ENCODE data around the gene GFRA4. TPM values are rescaled to one million over a fixed set of nuclear protein-coding genes. Genes with fewer than 3 reads are reported as not detected.

The GFRA4 gene
- total RNA-seq, 1 experiment from 2014 or later: not detected

DNA sequence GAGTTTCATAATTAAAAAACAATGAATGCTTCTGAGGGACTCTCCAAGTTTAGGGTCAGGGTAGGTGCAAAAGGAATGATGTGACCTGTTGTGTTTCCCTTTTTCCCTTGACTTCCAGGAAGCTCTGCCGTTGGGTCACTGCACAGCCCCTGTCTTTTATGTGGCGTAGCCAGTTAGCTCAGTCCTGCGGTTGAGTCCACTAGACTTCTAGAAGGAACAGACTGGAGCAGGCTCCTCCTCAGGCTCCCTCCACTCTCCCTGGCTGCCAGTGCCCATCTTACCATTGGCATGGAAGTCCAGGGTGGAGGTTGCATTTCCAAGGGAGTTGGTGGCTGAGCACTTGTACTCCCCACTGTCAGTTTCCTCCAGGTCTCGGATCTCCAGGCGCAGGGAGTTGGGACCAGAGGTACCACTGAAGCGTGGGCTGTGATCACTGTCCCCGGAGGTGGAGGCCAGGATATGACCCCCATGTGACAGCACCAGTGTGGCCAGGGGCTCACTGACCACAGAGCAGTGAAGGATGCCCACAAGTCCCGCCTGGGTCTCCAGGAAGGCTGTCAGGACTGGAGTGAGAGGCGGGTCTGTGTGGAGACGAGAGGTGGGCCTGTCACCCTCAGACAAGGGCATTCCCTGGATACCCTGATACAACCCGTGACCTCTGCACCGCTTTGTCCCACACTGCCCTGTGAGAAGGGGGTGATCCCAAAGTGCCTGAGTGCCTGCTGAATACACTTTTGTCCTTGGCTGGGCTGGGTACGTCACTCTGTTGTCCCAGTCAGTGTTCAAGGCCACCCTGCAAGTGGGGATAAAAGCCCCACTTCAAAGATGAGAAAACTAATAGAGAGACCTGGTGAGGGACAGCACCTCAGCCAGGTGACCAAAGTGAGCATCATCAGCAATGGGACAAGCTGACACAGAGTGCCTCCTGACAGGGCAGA is 38.1 kb upstream of the GFRA4 start:
- Histone ChIP-seq H3K9me3 (ENCODE audit: low read length) (no peaks in the 10 kb centered on the region), H2AFZ (ENCODE audit: low read length) (no peak overlapping the region), H3K79me2 (ENCODE audit: low read length) (no peaks in the 10 kb centered on the region), H3K27ac (ENCODE audit: low read length) (no peak overlapping the region), H3K9ac (ENCODE audit: low read length) (no peak overlapping the region), H3K27me3 (ENCODE audit: low read length) (no peaks in the 10 kb centered on the region), H3F3A (ENCODE audit: low read length, unreplicated experiment) (no peaks in the 10 kb centered on the region), H3K36me3 (ENCODE audit: low read depth, low read length) (no peaks in the 10 kb centered on the region), H3K4me3 (ENCODE audit: low read length) (no peak overlapping the region), H3K4me1 (ENCODE audit: insufficient read depth, low read length) (no peaks in the 10 kb centered on the region), H4K20me1 (ENCODE audit: low read length) (no peaks in the 10 kb centered on the region), H3K4me2 (ENCODE audit: low read length) (no peak overlapping the region), H3K9me2 (replicated peaks; ENCODE audit: low read length) (no peaks in the 10 kb centered on the region)
- CTCF ChIA-PET: no interaction called here
- ATAC-seq: no peak
- no TSS peak for BruUV-seq (replicated peaks)
- POLR2A ChIA-PET (ENCODE audit: unreplicated experiment): no interaction called here
- DNase-seq: no peak
- TF ChIP-seq, protein P1, sequence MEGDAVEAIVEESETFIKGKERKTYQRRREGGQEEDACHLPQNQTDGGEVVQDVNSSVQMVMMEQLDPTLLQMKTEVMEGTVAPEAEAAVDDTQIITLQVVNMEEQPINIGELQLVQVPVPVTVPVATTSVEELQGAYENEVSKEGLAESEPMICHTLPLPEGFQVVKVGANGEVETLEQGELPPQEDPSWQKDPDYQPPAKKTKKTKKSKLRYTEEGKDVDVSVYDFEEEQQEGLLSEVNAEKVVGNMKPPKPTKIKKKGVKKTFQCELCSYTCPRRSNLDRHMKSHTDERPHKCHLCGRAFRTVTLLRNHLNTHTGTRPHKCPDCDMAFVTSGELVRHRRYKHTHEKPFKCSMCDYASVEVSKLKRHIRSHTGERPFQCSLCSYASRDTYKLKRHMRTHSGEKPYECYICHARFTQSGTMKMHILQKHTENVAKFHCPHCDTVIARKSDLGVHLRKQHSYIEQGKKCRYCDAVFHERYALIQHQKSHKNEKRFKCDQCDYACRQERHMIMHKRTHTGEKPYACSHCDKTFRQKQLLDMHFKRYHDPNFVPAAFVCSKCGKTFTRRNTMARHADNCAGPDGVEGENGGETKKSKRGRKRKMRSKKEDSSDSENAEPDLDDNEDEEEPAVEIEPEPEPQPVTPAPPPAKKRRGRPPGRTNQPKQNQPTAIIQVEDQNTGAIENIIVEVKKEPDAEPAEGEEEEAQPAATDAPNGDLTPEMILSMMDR (conservative IDR thresholded peaks at IDR 0.05; ENCODE audit: low read depth, low read length): no peak
- TF ChIP-seq EZH2 (IDR thresholded peaks at IDR 0.05; ENCODE audit: low read length, unreplicated experiment): no peak
- no peak for TF ChIP-seq EZH2phosphoT487 (IDR thresholded peaks at IDR 0.05; ENCODE audit: borderline replicate concordance, low read length)
- intact Hi-C loops (cut with micrococcal nuclease): no loop called here

DNA sequence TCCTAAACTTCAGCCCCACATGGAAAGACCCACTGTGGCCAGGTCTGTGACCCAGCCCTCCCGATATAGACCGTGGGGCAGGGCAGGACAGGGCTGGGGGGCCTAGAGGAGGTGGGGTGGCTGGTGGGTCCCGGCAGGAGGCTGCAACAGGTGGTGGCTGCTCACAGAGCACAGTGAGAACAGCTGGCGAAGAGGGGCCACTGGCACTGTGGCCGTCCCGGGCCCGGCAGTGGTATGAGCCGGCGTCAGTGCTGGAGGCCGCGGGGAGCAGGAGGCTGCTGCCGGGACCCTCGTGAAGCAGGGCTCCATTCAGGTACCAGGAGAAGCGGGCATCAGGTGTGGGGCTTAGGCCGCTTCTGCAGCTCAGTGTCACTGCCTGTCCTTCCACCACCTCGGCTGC is 35.8 kb upstream of the GFRA4 start:
- CTCF ChIA-PET: interaction anchor here (2.1 kb wide), 1 partner anchor 12 kb away, joined by 12 read pairs; no protein-coding TSS in a partner anchor
- Histone ChIP-seq H3K4me2 (ENCODE audit: low read length) (no peak overlapping the region), H3K36me3 (ENCODE audit: low read depth, low read length) (no peaks in the 10 kb centered on the region), H3K27ac (ENCODE audit: low read length) (no peak overlapping the region), H3K79me2 (ENCODE audit: low read length) (no peaks in the 10 kb centered on the region), H3K4me1 (ENCODE audit: insufficient read depth, low read length) (no peaks in the 10 kb centered on the region), H3K27me3 (ENCODE audit: low read length) (no peaks in the 10 kb centered on the region), H3K4me3 (ENCODE audit: low read length) (no peak overlapping the region), H3K9ac (ENCODE audit: low read length) (no peak overlapping the region), H3K9me3 (ENCODE audit: low read length) (no peaks in the 10 kb centered on the region), H4K20me1 (ENCODE audit: low read length) (no peaks in the 10 kb centered on the region), H3K9me2 (replicated peaks; ENCODE audit: low read length) (no peaks in the 10 kb centered on the region), H3F3A (ENCODE audit: low read length, unreplicated experiment) (no peaks in the 10 kb centered on the region), H2AFZ (ENCODE audit: low read length) (no peak overlapping the region)
- POLR2A ChIA-PET (ENCODE audit: unreplicated experiment): no interaction called here
- intact Hi-C loops (cut with micrococcal nuclease): no loop called here
- TF ChIP-seq EZH2phosphoT487 (IDR thresholded peaks at IDR 0.05; ENCODE audit: borderline replicate concordance, low read length) (no peak), EZH2 (IDR thresholded peaks at IDR 0.05; ENCODE audit: low read length, unreplicated experiment) (no peak)
- TF ChIP-seq, protein P1 (conservative IDR thresholded peaks at IDR 0.05; ENCODE audit: low read depth, low read length): no peak
- no TSS peak for BruUV-seq (replicated peaks)
- no peak for DNase-seq
- no peak for ATAC-seq

DNA sequence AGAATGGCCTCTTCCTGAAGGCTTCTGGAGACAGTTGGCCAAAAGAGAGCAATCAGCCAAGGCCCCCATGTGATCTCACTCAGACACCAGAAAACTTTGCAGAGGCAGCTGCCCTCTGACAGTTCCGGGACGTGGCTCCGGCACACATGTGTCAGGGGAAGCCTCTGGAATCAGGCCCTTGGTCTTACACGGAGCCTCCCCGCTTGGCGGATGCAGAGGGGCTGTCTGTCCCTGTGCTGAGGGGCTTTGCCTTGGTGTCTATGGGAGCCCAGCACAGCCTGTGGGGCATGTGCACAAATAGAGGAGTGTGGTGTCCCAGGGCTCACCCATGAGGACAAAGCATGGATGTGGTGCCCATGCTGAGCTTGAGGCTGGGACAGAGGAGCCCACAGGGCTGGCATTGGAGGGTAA is 35.4 kb upstream of the GFRA4 start:
- Histone ChIP-seq H3K27ac (ENCODE audit: low read length) (no peak overlapping the region), H3K27me3 (ENCODE audit: low read length) (no peaks in the 10 kb centered on the region), H3K4me1 (ENCODE audit: insufficient read depth, low read length) (no peaks in the 10 kb centered on the region), H3K9ac (ENCODE audit: low read length) (no peak overlapping the region), H3K9me3 (ENCODE audit: low read length) (no peaks in the 10 kb centered on the region), H3K36me3 (ENCODE audit: low read depth, low read length) (no peaks in the 10 kb centered on the region), H3F3A (ENCODE audit: low read length, unreplicated experiment) (no peaks in the 10 kb centered on the region), H3K4me3 (ENCODE audit: low read length) (no peak overlapping the region), H3K9me2 (replicated peaks; ENCODE audit: low read length) (no peaks in the 10 kb centered on the region), H4K20me1 (ENCODE audit: low read length) (no peaks in the 10 kb centered on the region), H3K79me2 (ENCODE audit: low read length) (no peaks in the 10 kb centered on the region), H2AFZ (ENCODE audit: low read length) (no peak overlapping the region), H3K4me2 (ENCODE audit: low read length) (no peak overlapping the region)
- POLR2A ChIA-PET (ENCODE audit: unreplicated experiment): no interaction called here
- CTCF ChIA-PET: interaction anchor here (2.1 kb wide), 1 partner anchor 12 kb away, joined by 12 read pairs; no protein-coding TSS in a partner anchor
- ATAC-seq: no peak
- intact Hi-C loops (cut with micrococcal nuclease): no loop called here
- no peak for DNase-seq
- no peak for TF ChIP-seq EZH2 (IDR thresholded peaks at IDR 0.05; ENCODE audit: low read length, unreplicated experiment)
- TF ChIP-seq, protein P1 (conservative IDR thresholded peaks at IDR 0.05; ENCODE audit: low read depth, low read length): no peak
- no peak for TF ChIP-seq EZH2phosphoT487 (IDR thresholded peaks at IDR 0.05; ENCODE audit: borderline replicate concordance, low read length)
- no TSS peak for BruUV-seq (replicated peaks)
